Measurements from ENCODE around the gene TCF4.

Gene TCF4

DNA sequence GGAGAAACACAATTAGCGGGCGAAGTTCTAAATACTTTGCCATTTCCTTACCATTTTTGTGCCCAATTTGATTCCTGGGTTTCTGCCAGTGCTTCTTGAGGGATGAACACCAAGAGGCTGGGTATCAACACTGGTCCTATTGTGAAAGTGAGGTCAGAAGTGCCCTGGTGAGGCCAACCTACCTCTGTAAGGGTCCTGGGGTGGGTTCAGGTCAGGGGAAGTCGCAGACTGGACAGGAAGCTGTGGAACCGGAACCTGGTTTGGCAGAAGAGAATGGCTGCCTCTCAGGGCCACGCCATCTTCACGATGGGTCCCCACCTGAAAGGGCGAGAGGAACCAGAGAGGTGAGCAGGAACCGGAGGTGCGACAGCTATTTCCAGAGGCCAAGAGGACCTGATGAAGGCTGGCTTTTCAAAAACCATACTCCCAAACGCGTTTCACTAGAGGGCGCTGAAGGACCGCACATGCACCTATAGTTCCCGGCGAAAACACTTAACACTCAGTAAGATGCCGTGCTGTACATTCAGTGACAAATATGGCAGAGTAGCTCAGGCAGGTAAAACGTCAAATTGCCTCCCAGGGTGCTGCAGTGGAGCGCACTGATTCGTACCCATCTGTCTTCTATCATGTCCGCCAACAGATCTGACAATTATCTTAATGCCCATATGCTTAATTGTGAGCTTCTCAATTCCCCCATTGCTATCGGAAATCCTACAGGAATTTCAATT, 353.5 kb downstream of the TCF4 start:
- no peak overlapping the region for H3K4me3 ChIP-seq (ENCODE audit: low read length)
- DNase-seq (ENCODE audit: low read depth), result peak; percentile 85
- TF ChIP-seq, protein P1, sequence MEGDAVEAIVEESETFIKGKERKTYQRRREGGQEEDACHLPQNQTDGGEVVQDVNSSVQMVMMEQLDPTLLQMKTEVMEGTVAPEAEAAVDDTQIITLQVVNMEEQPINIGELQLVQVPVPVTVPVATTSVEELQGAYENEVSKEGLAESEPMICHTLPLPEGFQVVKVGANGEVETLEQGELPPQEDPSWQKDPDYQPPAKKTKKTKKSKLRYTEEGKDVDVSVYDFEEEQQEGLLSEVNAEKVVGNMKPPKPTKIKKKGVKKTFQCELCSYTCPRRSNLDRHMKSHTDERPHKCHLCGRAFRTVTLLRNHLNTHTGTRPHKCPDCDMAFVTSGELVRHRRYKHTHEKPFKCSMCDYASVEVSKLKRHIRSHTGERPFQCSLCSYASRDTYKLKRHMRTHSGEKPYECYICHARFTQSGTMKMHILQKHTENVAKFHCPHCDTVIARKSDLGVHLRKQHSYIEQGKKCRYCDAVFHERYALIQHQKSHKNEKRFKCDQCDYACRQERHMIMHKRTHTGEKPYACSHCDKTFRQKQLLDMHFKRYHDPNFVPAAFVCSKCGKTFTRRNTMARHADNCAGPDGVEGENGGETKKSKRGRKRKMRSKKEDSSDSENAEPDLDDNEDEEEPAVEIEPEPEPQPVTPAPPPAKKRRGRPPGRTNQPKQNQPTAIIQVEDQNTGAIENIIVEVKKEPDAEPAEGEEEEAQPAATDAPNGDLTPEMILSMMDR (IDR thresholded peaks at IDR 0.05; ENCODE audit: insufficient read depth, low read depth, low read length, missing control alignments), result peak; percentile 85

- TF ChIP-seq, protein P1 (IDR thresholded peaks at IDR 0.05; ENCODE audit: insufficient read depth, low read depth, low read length, missing control alignments), result no peak
- DNase-seq (ENCODE audit: low read depth), result no peak
- H3K4me3 ChIP-seq (ENCODE audit: low read length), result no peak overlapping the region
Measured at GRCh38 chr18:55233857-55234256, 354.1 kb downstream of the TCF4 start.

GRCh38 chr18:55232506-55232905, 355.5 kb downstream of the TCF4 start:
- H3K4me3 ChIP-seq (ENCODE audit: low read length), result no peak overlapping the region
- no peak for DNase-seq (ENCODE audit: low read depth)
- TF ChIP-seq, protein P1 (IDR thresholded peaks at IDR 0.05; ENCODE audit: insufficient read depth, low read depth, low read length, missing control alignments), result no peak

GRCh38 chr18:55229682-55230081, 358.3 kb downstream of the TCF4 start:
- no peak overlapping the region for H3K4me3 ChIP-seq (ENCODE audit: low read length)
- DNase-seq (ENCODE audit: low read depth), result peak; percentile 36
- TF ChIP-seq, protein P1 (IDR thresholded peaks at IDR 0.05; ENCODE audit: insufficient read depth, low read depth, low read length, missing control alignments), result no peak

DNA sequence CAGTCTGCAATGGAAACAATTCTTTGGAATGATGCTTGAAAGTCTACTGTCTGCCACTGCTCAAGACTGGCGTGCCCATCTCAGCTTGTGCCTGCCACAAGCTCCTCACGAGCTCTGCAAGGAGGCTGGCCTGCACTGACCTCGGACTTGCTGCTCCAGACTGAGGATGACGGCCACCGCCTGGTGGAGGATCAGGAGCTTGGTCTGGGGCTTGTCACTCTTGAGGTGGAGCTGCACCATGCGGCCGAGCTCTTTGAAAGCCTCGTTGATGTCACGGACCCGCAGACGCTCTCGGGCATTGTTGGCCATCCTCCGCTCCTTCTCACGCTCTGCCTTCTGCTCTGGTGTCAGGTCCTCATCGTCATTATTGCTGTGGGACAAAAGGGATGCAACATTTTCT, 359.3 kb downstream of the TCF4 start:
- no peak for DNase-seq (ENCODE audit: low read depth)
- TF ChIP-seq, protein P1 (IDR thresholded peaks at IDR 0.05; ENCODE audit: insufficient read depth, low read depth, low read length, missing control alignments), result no peak
- no peak overlapping the region for H3K4me3 ChIP-seq (ENCODE audit: low read length)

DNA sequence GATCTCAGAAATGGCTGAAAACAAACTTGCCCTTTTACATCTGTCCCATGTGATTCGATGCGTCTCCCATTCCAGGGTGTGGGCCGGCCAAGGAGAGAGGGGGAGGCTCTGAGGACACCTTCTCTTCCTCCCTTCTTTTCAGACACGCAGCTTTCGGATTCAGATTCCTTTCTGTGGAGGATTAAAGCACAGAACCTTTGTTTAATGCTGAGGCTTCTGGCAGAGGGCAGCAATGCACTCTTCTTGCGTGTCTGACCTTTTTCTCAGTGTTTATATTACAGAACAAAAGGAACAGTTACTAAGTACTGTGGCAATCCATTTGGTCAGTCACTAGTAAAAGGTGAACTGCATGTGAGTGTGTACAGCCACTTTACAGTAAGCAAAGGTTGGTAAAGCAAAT, 359.8 kb downstream of the TCF4 start:
- DNase-seq (ENCODE audit: low read depth), result no peak
- H3K4me3 ChIP-seq (ENCODE audit: low read length), result no peak overlapping the region
- TF ChIP-seq, protein P1 (IDR thresholded peaks at IDR 0.05; ENCODE audit: insufficient read depth, low read depth, low read length, missing control alignments), result no peak

DNA sequence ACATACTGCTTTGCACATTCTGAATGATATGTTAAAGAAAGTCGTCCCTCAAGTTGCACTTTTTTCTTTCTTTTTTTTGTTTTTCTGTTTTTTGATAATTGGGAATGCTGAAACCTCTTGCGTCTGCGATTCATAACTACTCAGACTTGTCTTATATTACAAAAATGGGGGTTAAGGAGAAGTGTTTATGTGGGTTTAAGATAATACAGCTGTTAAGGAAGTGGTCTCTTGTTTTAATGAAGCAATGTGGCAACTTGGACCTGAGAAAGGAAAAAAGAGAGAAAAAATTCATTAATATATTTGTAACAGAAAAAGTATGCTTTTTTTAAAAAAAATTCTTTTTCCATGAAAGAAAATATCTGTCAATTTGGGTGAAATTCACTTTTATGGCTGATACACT, 360.2 kb downstream of the TCF4 start:
- TF ChIP-seq, protein P1 (IDR thresholded peaks at IDR 0.05; ENCODE audit: insufficient read depth, low read depth, low read length, missing control alignments), result no peak
- no peak overlapping the region for H3K4me3 ChIP-seq (ENCODE audit: low read length)
- DNase-seq (ENCODE audit: low read depth), result no peak

All from epithelial cell of esophagus (primary cell).